NCI-H748 (cell line): Measurements from ENCODE around the gene SYT14.
"Not testable (repeated sequence)": the region's sequence is repeated elsewhere in the genome, so short reads cannot be mapped to it uniquely, and the experiment has no call there.

ENCODE experiments used
- DNase-seq: peaks from one replicate; lab custom pipeline; 2025; ENCODE audit not compliant: unreplicated experiment; lab: John Stamatoyannopoulos, UW

The SYT14 gene

GRCh38 chr1:210024996-210025395, 87.0 kb downstream of the SYT14 start:
- DNase-seq: no peak

GRCh38 chr1:210025870-210026269, 87.9 kb downstream of the SYT14 start:
- no peak for DNase-seq

- DNase-seq: no peak
Measured at GRCh38 chr1:210027994-210028393, 90.0 kb downstream of the SYT14 start.

- no peak for DNase-seq
Measured at GRCh38 chr1:210031473-210031872, 93.5 kb downstream of the SYT14 start.

GRCh38 chr1:210043058-210043457, 105.0 kb downstream of the SYT14 start:
- DNase-seq: no peak

- DNase-seq: no peak
Measured at GRCh38 chr1:210049616-210050015, 111.6 kb downstream of the SYT14 start.

- not testable (repeated sequence) for DNase-seq
Measured at GRCh38 chr1:210050491-210050890, 112.5 kb downstream of the SYT14 start.

GRCh38 chr1:210053126-210053525, 115.1 kb downstream of the SYT14 start:
- DNase-seq: no peak

- no peak for DNase-seq
Measured at GRCh38 chr1:210057593-210057992, 119.6 kb downstream of the SYT14 start.

- no peak for DNase-seq
Measured at GRCh38 chr1:210061992-210062391, 124.0 kb downstream of the SYT14 start.

- no peak for DNase-seq
Measured at GRCh38 chr1:210070531-210070930, 132.5 kb downstream of the SYT14 start.

- peak; percentile 26 for DNase-seq
Measured at GRCh38 chr1:210072129-210072528, 134.1 kb downstream of the SYT14 start.

- DNase-seq: no peak
Measured at GRCh38 chr1:210072896-210073504, 135.0 kb downstream of the SYT14 start.

- DNase-seq: no peak
Measured at GRCh38 chr1:210074904-210075303, 136.9 kb downstream of the SYT14 start.

- DNase-seq: no peak
Measured at GRCh38 chr1:210076620-210077019, 138.6 kb downstream of the SYT14 start.

- DNase-seq: no peak
Measured at GRCh38 chr1:210081494-210081893, 143.5 kb downstream of the SYT14 start.

GRCh38 chr1:210085359-210085758, 147.3 kb downstream of the SYT14 start:
- DNase-seq: no peak

GRCh38 chr1:210087058-210087457, 149.0 kb downstream of the SYT14 start:
- no peak for DNase-seq

GRCh38 chr1:210089855-210090254, 151.8 kb downstream of the SYT14 start:
- DNase-seq: no peak

- DNase-seq: no peak
Measured at GRCh38 chr1:210092366-210092765, 154.3 kb downstream of the SYT14 start.

GRCh38 chr1:210093461-210093860, 155.4 kb downstream of the SYT14 start:
- no peak for DNase-seq

- DNase-seq: no peak
Measured at GRCh38 chr1:210098356-210098755, 160.3 kb downstream of the SYT14 start.

- DNase-seq: no peak
Measured at GRCh38 chr1:210099921-210100320, 161.9 kb downstream of the SYT14 start.
